NT2/D1 (cell line): ENCODE results near the gene KANSL2.

Experiments used
- DNase-seq: peaks from one replicate; pipeline ENCODE4 v3.0.0-alpha.2; 2011; ENCODE audit warnings: low read depth, low spot score
- H3K27me3 ChIP-seq: 2 replicates; pipeline ENCODE4 v1.6.0; 2011; ENCODE audit warnings: mild to moderate bottlenecking; ENCODE audit not compliant: insufficient read length, insufficient read depth
- H3K36me3 ChIP-seq: 2 replicates; pipeline ENCODE4 v1.6.1; 2011; ENCODE audit warnings: mild to moderate bottlenecking, low read length, mixed read lengths; ENCODE audit not compliant: insufficient read depth, insufficient read length
- H3K4me1 ChIP-seq: 2 replicates; pipeline ENCODE4 v1.5.1; 2011; ENCODE audit not compliant: insufficient read depth, insufficient read length
- H3K4me3 ChIP-seq: 2 replicates; pipeline ENCODE4 v1.5.1; 2011; ENCODE audit warnings: low read depth; ENCODE audit not compliant: insufficient read length
- H3K9ac ChIP-seq: 2 replicates; pipeline ENCODE4 v1.6.0; 2011; ENCODE audit warnings: low read depth; ENCODE audit not compliant: insufficient read length
- H3K9me3 ChIP-seq: 2 replicates; pipeline ENCODE4 v1.5.1; 2011; ENCODE audit warnings: mild to moderate bottlenecking, low read length; ENCODE audit not compliant: insufficient read depth
- SUZ12 ChIP-seq: IDR thresholded peaks from 2 replicates; pipeline ENCODE4 v1.6.1; 2011; ENCODE audit not compliant: insufficient read length, insufficient read depth; ENCODE audit errors: extremely low read depth
- YY1 ChIP-seq: IDR thresholded peaks from 2 replicates; pipeline ENCODE4 v1.6.1; 2011; ENCODE audit not compliant: insufficient read length, insufficient read depth
- ZNF274 ChIP-seq: IDR thresholded peaks from 2 replicates; pipeline ENCODE4 v1.6.1; 2011; ENCODE audit warnings: mild to moderate bottlenecking, low read depth, low read length

The KANSL2 gene

GRCh38 chr12:48613321-48613720 lies 68.7 kb downstream of the KANSL2 start:
- H3K27me3 ChIP-seq: no peaks in the 10 kb centered on the region
- no peaks in the 10 kb centered on the region for H3K4me1 ChIP-seq
- H3K9ac ChIP-seq: no peak overlapping the region
- DNase-seq: no peak
- H3K9me3 ChIP-seq: peaks cover 24% of the 10 kb centered on the region
- H3K4me3 ChIP-seq: no peak overlapping the region
- no peaks in the 10 kb centered on the region for H3K36me3 ChIP-seq
- TF ChIP-seq ZNF274 (no peak), SUZ12 (no peak), YY1 (no peak)
